GM21423 (cell line): ENCODE results near the gene SLC39A2.
"Not testable (repeated sequence)": the region's sequence is repeated elsewhere in the genome, so short reads cannot be mapped to it uniquely, and the experiment has no call there.

Source experiments
- ATAC-seq: cut with Tn5 transposase; IDR thresholded peaks from one replicate; pipeline ENCODE4 v1.9.1; 2021; ENCODE audit warnings: mild to moderate bottlenecking, moderate library complexity; ENCODE audit not compliant: unreplicated experiment

The SLC39A2 gene

GRCh38 chr14:20996521-20996920, 2.6 kb upstream of the SLC39A2 start:
- ATAC-seq: no peak

- no peak for ATAC-seq
Observed at GRCh38 chr14:20997115-20997514, 2.0 kb upstream of the SLC39A2 start.

- no peak for ATAC-seq
Observed at GRCh38 chr14:20997564-20997963, 1.5 kb upstream of the SLC39A2 start.

GRCh38 chr14:20998139-20998538, 954 bp upstream of the SLC39A2 start:
- ATAC-seq: no peak

GRCh38 chr14:20999591-20999990, 498 bp downstream of the SLC39A2 start:
- no peak for ATAC-seq

- no peak for ATAC-seq
Observed at GRCh38 chr14:21001218-21001617, 2.1 kb downstream of the SLC39A2 start.

- ATAC-seq: no peak
Observed at GRCh38 chr14:21003788-21004346, 4.8 kb downstream of the SLC39A2 start.

- not testable (repeated sequence) for ATAC-seq
Observed at GRCh38 chr14:21009721-21010120, 10.6 kb downstream of the SLC39A2 start.

- ATAC-seq: no peak
Observed at GRCh38 chr14:21011136-21011535, 12.0 kb downstream of the SLC39A2 start.

- ATAC-seq: no peak
Observed at GRCh38 chr14:21014761-21015190, 15.7 kb downstream of the SLC39A2 start.

GRCh38 chr14:21015312-21015711, 16.2 kb downstream of the SLC39A2 start:
- no peak for ATAC-seq

- ATAC-seq: no peak
Observed at GRCh38 chr14:21016413-21017190, 17.5 kb downstream of the SLC39A2 start.

GRCh38 chr14:21017528-21018245, 18.6 kb downstream of the SLC39A2 start:
- no peak for ATAC-seq

GRCh38 chr14:21018286-21018685, 19.2 kb downstream of the SLC39A2 start:
- no peak for ATAC-seq

- ATAC-seq: no peak
Observed at GRCh38 chr14:21018781-21019180, 19.7 kb downstream of the SLC39A2 start.

GRCh38 chr14:21019366-21019765, 20.3 kb downstream of the SLC39A2 start:
- ATAC-seq: no peak

GRCh38 chr14:21020977-21021545, 22.0 kb downstream of the SLC39A2 start:
- ATAC-seq: no peak

GRCh38 chr14:21022686-21023085, 23.6 kb downstream of the SLC39A2 start:
- no peak for ATAC-seq

GRCh38 chr14:21023174-21023573, 24.1 kb downstream of the SLC39A2 start:
- no peak for ATAC-seq

- no peak for ATAC-seq
Observed at GRCh38 chr14:21023817-21024584, 24.9 kb downstream of the SLC39A2 start.
